AG04450 (cell line): ENCODE measurements around the gene MAGEA11. TPM values are rescaled to one million over a fixed set of nuclear protein-coding genes. Genes with fewer than 3 reads are reported as not detected.
"Not testable (repeated sequence)": the region's sequence is repeated elsewhere in the genome, so short reads cannot be mapped to it uniquely, and the experiment has no call there.

ENCODE experiments used
- CTCF ChIA-PET: fragments of 300-600, 350-600 bp; formaldehyde crosslinking; extraction: SDS; loops from one replicate; lab custom pipeline; 2022; ENCODE audit warnings: antibody characterized with exemption, inconsistent platforms; lab: Charles Lee
- POLR2A ChIA-PET: fragments of 350-600 bp; formaldehyde crosslinking; extraction: SDS; loops from one replicate; lab custom pipeline; 2021; ENCODE audit warnings: antibody characterized with exemption, inconsistent platforms; lab: Yijun Ruan, JAX
- DNase-seq: peaks from one replicate; pipeline ENCODE4 v3.0.0-alpha.2; 2011; ENCODE audit warnings: low read depth, low spot score
- H3K27ac ChIP-seq: one replicate; pipeline ENCODE4 v1.5.1; 2012; ENCODE audit warnings: low read depth, low read length, control low read depth
- H3K27me3 ChIP-seq: one replicate; pipeline ENCODE4 v1.6.0; 2012; ENCODE audit warnings: low read length; ENCODE audit not compliant: control insufficient read depth, insufficient read depth
- H3K4me3 ChIP-seq: 2 replicates; pipeline ENCODE4 v1.5.1; 2011; ENCODE audit warnings: mild to moderate bottlenecking, low read depth, low read length, control low read depth
- H3K9me3 ChIP-seq: 2 replicates; pipeline ENCODE4 v1.5.1; 2012; ENCODE audit warnings: low read length; ENCODE audit not compliant: control insufficient read depth, insufficient read depth
- polyA plus RNA-seq: library from polyadenylated mRNA; depleted of rRNA; stranded (reverse); fragments of >200 nt; gene quantifications from 2 replicates; pipeline ENCODE4 v1.2.3, GENCODE V29; 2011
- TF ChIP-seq, protein P1 (sequence below): IDR thresholded peaks from 2 replicates; pipeline ENCODE4 v1.5.1; 2011; ENCODE audit warnings: low read depth, low read length, control low read depth, inconsistent platforms

The MAGEA11 gene
- polyA plus RNA-seq, 1 experiment, result not detected

GRCh38 chrX:149718757-149719156 lies 6.9 kb downstream of the MAGEA11 start:
- no peak for DNase-seq
- TF ChIP-seq, protein P1, sequence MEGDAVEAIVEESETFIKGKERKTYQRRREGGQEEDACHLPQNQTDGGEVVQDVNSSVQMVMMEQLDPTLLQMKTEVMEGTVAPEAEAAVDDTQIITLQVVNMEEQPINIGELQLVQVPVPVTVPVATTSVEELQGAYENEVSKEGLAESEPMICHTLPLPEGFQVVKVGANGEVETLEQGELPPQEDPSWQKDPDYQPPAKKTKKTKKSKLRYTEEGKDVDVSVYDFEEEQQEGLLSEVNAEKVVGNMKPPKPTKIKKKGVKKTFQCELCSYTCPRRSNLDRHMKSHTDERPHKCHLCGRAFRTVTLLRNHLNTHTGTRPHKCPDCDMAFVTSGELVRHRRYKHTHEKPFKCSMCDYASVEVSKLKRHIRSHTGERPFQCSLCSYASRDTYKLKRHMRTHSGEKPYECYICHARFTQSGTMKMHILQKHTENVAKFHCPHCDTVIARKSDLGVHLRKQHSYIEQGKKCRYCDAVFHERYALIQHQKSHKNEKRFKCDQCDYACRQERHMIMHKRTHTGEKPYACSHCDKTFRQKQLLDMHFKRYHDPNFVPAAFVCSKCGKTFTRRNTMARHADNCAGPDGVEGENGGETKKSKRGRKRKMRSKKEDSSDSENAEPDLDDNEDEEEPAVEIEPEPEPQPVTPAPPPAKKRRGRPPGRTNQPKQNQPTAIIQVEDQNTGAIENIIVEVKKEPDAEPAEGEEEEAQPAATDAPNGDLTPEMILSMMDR, result no peak
- Histone ChIP-seq H3K9me3 (no peaks in the 10 kb centered on the region), H3K4me3 (no peak overlapping the region), H3K27ac (no peak overlapping the region), H3K27me3 (no peaks in the 10 kb centered on the region)
- ChIA-PET CTCF (no interaction called here), POLR2A (no interaction called here)

- ChIA-PET CTCF (no interaction called here), POLR2A (no interaction called here)
- Histone ChIP-seq H3K4me3 (no peak overlapping the region), H3K27ac (no peak overlapping the region), H3K9me3 (no peaks in the 10 kb centered on the region), H3K27me3 (no peaks in the 10 kb centered on the region)
- no peak for DNase-seq
- TF ChIP-seq, protein P1, result no peak
Observed at GRCh38 chrX:149720021-149720689, 8.3 kb downstream of the MAGEA11 start.

DNA sequence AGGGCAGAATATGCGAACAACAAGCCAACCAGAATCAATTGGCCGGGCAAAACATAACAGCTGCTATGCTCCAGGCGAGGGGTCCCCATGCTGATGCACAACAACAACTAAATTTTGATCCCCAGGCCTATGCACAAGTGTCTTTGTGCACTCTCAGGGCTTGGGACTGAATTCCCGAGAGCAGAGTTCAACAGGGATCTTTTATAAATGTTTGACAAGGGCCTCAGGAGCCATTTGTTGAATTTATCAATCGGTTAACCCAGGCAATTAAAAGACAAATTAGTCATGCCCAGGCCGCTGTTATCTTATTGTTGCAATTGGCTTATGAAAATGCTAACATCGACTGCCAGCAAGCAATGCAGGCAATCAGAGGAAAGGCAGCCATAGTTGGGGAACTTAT lies 9.4 kb downstream of the MAGEA11 start:
- H3K27ac ChIP-seq, H3K4me3 ChIP-seq, POLR2A ChIA-PET, DNase-seq, H3K27me3 ChIP-seq, H3K9me3 ChIP-seq, CTCF ChIA-PET: not testable (repeated sequence)

DNA sequence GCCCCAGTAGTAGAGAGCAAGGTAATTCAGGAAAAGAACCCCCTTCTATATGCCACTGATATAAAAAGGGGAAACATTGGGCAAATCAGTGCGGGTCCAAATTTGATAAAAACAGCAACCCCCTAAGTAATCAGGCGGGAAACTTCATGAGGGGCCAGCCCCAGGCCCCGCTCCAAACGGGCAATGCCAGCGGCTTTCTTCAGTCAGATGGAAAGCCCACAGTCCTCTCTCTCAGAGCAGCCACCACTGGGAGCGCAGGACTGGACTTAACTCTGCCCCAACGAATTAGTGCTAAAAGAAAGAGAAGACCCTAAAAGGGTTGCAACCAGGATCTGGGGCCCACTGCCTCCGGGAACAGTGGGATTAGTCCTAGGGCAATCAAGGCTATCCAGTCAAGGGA lies 9.9 kb downstream of the MAGEA11 start:
- Histone ChIP-seq H3K9me3 (no peaks in the 10 kb centered on the region), H3K4me3 (no peak overlapping the region), H3K27me3 (no peaks in the 10 kb centered on the region), H3K27ac (no peak overlapping the region)
- TF ChIP-seq, protein P1, result no peak
- no peak for DNase-seq
- CTCF ChIA-PET, result no interaction called here
- POLR2A ChIA-PET, result no interaction called here

DNA sequence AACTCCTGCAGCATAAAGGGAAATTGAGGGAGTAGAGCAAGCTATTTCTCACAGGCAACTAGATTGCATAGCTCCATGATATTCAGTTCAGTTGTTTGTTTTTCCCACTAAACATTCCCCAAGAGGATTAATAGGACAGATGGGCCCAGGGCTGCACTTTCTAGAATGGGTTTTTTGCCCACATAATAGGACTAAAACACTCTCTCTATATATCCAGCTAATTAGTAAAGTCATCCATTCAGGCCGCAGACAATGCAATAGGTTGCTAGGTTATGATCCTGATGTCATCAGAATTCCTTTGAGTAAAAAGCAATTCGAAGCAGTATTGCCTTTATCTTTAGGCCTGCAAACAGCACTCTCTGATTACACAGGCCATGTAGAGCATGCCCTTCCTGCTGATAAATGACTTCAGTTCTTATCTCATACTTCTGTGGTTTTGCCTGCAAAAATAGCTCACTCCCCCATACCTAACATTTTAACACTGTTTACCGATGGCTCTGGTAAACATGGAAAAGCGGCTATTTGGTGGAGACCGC lies 11.8 kb downstream of the MAGEA11 start:
- CTCF ChIA-PET, DNase-seq, H3K27ac ChIP-seq, H3K9me3 ChIP-seq, H3K4me3 ChIP-seq, POLR2A ChIA-PET, H3K27me3 ChIP-seq: not testable (repeated sequence)

DNA sequence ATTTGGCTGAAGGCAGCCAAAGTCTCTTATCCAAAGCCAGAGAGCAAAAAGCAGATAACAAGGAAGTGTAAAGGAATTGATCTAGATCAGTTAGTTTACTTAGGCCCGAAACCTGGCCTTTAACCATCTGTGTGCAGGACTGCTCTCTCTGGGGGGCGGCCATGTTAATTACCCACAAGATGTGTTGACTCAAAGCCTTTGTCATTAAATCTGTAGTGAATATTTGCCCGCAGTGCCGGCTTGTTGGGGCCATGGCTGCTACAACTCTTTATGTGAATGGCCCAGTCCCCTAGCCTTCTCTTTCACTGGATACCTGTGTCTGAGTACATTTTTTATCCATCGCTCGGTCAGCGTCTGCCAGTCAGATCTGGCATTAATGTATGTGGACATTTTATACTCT lies 15.4 kb downstream of the MAGEA11 start:
- DNase-seq, H3K27me3 ChIP-seq, H3K27ac ChIP-seq, H3K4me3 ChIP-seq, CTCF ChIA-PET, POLR2A ChIA-PET, H3K9me3 ChIP-seq: not testable (repeated sequence)

- H3K9me3 ChIP-seq, H3K4me3 ChIP-seq, H3K27ac ChIP-seq, CTCF ChIA-PET, H3K27me3 ChIP-seq, DNase-seq, POLR2A ChIA-PET: not testable (repeated sequence)
Observed at GRCh38 chrX:149742269-149742668, 30.4 kb downstream of the MAGEA11 start.

- H3K27me3 ChIP-seq, H3K27ac ChIP-seq, POLR2A ChIA-PET, DNase-seq, H3K9me3 ChIP-seq, H3K4me3 ChIP-seq, CTCF ChIA-PET: not testable (repeated sequence)
Observed at GRCh38 chrX:149746390-149747007, 34.6 kb downstream of the MAGEA11 start.
